ENCODE measurements around the gene BLACAT1. TPM values are rescaled to one million over a fixed set of nuclear protein-coding genes. Genes with fewer than 3 reads are reported as not detected.

The BLACAT1 gene
- total RNA-seq, result 1.5 and 2.0 TPM in 2 replicates

- no peak for DNase-seq (ENCODE audit: low read depth)
- Histone ChIP-seq H3K36me3 (ENCODE audit: control insufficient read depth, insufficient read depth, low read length) (no peaks in the 10 kb centered on the region), H3K27me3 (ENCODE audit: control insufficient read depth, insufficient read depth, low read length) (peaks cover 61% of the 10 kb centered on the region), H3K4me3 (ENCODE audit: low read depth, low read length) (peak within 1 kb of the TSS; percentile 13)
- TF ChIP-seq CTCF (IDR thresholded peaks at IDR 0.05; ENCODE audit: insufficient read depth, low read length, poor library complexity, severe bottlenecking), result no peak
Measured at GRCh38 chr1:205455581-205456382, at the start of gene BLACAT1. TSS of gene BLACAT1 (minus strand) at chr1:205456045.

- no peaks in the 10 kb centered on the region for H3K36me3 ChIP-seq (ENCODE audit: control insufficient read depth, insufficient read depth, low read length)
- H3K4me3 ChIP-seq (ENCODE audit: low read depth, low read length), result peak overlapping the region; percentile 69
- TF ChIP-seq CTCF (IDR thresholded peaks at IDR 0.05; ENCODE audit: insufficient read depth, low read length, poor library complexity, severe bottlenecking), result peak; percentile 23
- no peaks in the 10 kb centered on the region for H3K27me3 ChIP-seq (ENCODE audit: control insufficient read depth, insufficient read depth, low read length)
- DNase-seq (ENCODE audit: low read depth), result no peak
Measured at GRCh38 chr1:205505076-205505729, 49.4 kb upstream of the BLACAT1 start.

GRCh38 chr1:205504311-205505075 lies 48.6 kb upstream of the BLACAT1 start, which contains the start of gene CDK18:
TSS of gene CDK18 (plus strand) at chr1:205504669. CDS start at chr1:205523168, 18,499 bp downstream.
- TF ChIP-seq CTCF (IDR thresholded peaks at IDR 0.05; ENCODE audit: insufficient read depth, low read length, poor library complexity, severe bottlenecking), result no peak
- H3K36me3 ChIP-seq (ENCODE audit: control insufficient read depth, insufficient read depth, low read length), result no peaks in the 10 kb centered on the region
- no peaks in the 10 kb centered on the region for H3K27me3 ChIP-seq (ENCODE audit: control insufficient read depth, insufficient read depth, low read length)
- DNase-seq (ENCODE audit: low read depth), result no peak
- H3K4me3 ChIP-seq (ENCODE audit: low read depth, low read length), result peak within 1 kb of the TSS; percentile 69

GRCh38 chr1:205502992-205503391 lies 47.1 kb upstream of the BLACAT1 start:
- Histone ChIP-seq H3K4me3 (ENCODE audit: low read depth, low read length) (no peak overlapping the region), H3K36me3 (ENCODE audit: control insufficient read depth, insufficient read depth, low read length) (no peaks in the 10 kb centered on the region), H3K27me3 (ENCODE audit: control insufficient read depth, insufficient read depth, low read length) (no peaks in the 10 kb centered on the region)
- no peak for TF ChIP-seq CTCF (IDR thresholded peaks at IDR 0.05; ENCODE audit: insufficient read depth, low read length, poor library complexity, severe bottlenecking)
- DNase-seq (ENCODE audit: low read depth), result no peak

GRCh38 chr1:205502111-205502810 lies 46.4 kb upstream of the BLACAT1 start:
- Histone ChIP-seq H3K4me3 (ENCODE audit: low read depth, low read length) (no peak overlapping the region), H3K27me3 (ENCODE audit: control insufficient read depth, insufficient read depth, low read length) (no peaks in the 10 kb centered on the region), H3K36me3 (ENCODE audit: control insufficient read depth, insufficient read depth, low read length) (no peaks in the 10 kb centered on the region)
- TF ChIP-seq CTCF (IDR thresholded peaks at IDR 0.05; ENCODE audit: insufficient read depth, low read length, poor library complexity, severe bottlenecking), result no peak
- no peak for DNase-seq (ENCODE audit: low read depth)
